GM12873 (cell line): Measurements from ENCODE around the gene NOL9.

Source experiments
- TF ChIP-seq, protein P1 (sequence below): IDR thresholded peaks from 2 replicates; pipeline ENCODE4 v1.5.1; 2012; ENCODE audit warnings: low read depth, mild to moderate bottlenecking, moderate library complexity, low read length, control low read depth; ENCODE audit not compliant: insufficient read depth; ENCODE audit errors: missing control alignments

Gene NOL9

DNA sequence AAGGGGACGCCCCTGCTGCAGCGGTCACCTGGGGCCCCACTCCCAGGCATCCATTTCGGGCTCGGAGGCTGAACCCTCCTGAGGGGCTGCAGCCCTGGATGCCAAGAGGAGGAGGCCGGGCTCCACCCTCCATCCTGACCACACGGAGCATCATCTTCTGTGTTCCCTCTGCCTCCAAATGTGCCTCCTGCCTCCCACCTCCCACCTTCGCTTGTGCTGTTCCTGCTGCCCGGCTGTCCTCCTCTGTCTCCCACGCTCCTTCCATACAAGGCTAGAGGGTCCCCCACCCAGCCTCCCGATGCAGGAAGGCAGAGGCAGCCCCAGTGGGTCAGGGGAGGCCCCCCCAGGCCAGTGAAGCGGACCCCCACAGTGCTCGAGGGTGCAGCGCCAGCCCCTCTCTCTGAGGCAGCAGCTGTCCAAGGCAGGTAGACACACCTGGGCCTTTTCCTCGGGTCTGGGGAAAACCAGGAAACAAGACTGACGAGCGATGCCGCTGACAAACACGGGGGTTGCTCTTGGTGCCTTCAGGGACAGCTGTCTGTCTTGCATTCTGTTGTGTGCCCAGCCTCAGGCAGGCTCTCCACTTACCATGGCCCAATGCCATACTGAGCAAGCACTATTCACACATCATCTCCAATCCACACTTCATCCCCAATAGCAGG, 46.0 kb downstream of the NOL9 start:
- TF ChIP-seq, protein P1, sequence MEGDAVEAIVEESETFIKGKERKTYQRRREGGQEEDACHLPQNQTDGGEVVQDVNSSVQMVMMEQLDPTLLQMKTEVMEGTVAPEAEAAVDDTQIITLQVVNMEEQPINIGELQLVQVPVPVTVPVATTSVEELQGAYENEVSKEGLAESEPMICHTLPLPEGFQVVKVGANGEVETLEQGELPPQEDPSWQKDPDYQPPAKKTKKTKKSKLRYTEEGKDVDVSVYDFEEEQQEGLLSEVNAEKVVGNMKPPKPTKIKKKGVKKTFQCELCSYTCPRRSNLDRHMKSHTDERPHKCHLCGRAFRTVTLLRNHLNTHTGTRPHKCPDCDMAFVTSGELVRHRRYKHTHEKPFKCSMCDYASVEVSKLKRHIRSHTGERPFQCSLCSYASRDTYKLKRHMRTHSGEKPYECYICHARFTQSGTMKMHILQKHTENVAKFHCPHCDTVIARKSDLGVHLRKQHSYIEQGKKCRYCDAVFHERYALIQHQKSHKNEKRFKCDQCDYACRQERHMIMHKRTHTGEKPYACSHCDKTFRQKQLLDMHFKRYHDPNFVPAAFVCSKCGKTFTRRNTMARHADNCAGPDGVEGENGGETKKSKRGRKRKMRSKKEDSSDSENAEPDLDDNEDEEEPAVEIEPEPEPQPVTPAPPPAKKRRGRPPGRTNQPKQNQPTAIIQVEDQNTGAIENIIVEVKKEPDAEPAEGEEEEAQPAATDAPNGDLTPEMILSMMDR: no peak

DNA sequence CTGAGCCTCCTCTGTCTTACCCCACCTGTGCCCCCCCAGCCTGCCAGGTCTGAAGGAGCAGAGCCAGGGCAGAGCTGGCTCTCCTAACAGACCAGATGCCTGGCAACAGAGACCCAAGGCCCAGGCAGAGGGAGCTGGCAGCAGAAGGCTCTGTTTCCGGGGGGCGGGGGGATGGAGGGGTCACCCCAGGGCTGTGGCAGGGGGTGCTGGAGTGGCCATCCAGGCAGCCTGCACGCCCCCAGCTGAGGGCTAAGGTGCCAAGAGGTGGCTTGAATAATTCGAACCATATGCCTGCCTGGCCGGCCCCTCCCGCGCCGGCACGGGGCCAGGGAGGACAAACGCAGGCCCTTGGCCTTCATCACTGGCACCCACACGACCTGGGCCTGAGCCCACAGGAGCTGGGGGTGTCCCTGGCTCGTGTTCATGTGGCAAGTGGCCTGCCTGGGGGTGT, 46.8 kb downstream of the NOL9 start:
- TF ChIP-seq, protein P1: no peak

DNA sequence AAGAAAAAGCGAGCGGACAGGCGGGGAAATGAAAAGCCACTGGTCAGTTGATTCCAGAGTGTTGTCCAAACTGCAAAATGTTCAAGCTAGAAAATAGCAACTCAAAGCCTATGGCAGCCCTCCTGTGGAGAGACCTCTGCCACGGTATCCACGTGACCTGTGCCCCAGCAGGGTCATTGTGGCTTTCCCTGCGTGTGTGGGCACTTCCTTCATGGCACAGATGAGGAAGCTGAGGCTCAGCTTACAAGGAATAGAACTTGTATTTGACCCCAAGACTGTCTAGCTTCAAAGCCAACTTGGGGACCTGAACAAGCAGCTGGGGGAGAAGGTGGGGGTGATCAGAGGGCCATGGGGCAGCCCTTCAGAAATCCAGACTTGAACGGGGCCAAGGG, 47.3 kb downstream of the NOL9 start:
- TF ChIP-seq, protein P1: no peak

DNA sequence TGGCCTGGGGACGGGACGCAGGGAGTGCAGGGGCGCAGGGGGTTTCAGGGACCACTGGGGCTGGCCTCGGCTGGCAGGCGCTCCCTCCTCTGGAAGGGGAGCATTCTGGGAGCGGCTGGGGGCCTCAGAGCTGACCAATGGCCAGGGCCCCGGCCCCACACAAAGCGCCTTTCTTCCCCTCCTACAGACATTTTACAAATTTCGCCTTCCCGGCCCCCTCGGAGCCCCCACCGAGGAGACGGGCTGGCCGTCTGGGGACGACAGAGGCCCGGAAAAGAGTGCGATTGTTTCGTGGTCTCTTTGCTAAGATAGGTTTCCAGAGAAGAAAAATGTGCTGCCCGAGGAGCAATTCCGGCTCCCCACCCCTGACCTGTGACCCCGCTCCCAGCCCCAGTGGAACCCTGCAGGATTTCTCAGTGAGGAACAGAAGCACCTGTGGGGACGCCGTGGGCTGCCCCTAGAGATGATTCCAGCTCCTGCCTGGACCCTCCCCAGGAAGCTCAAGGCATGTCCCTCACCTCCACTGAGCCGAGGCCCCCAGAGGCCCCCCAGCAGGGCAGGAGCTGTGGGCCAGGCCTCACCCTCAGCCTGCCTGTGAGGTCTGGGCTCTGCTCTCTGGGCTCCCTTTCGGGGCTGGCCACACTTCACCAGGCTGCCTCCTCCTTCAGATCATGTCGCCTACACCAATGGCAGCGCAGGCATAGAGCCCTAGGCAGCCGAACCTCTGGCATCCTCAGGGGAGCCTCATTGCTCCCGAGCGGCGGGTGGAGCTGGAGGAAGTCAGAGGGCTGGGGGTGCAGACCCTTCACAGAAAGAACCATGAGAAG, 47.9 kb downstream of the NOL9 start:
- TF ChIP-seq, protein P1: no peak

DNA sequence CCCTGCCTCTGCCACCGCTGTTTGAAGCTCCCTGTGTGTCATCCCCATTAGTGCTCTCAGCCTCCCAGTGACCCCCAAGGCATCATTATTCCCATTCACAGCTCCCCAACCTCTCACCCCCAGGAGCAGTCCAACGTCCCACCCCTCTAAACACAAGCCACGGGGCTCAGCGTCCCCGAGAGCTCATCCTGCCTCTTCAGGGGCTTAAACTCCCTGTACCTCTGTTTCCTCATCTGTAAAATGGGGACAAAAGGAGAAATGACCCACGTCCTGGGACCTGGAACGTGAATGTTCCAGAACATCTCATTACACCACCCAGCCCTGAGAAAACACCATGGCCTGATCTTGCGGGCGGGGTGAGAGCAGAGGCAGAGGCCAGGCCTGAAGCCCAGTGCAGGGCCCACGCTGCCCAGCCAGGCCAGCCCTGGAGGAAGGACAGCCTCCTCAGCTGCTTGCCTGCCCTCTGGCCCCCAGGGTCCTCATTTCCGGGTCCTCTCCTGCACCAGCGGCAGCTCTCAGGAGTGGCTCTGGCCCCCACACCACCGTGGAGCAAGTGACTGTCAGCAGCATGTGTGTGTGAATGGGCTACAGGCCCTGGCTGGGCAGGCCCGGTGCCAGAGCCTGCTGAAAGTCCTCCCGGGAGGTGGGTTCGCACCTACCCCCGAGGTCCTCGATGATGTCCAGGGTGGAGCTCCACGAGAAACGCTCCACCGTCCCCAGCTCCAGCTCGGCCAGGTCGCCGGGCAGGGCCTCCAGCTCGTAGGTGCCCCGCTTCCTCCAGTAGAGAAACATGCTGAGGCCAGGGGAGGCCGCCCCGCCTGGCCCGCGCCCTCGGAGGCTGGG, 48.7 kb downstream of the NOL9 start:
- TF ChIP-seq, protein P1: no peak

DNA sequence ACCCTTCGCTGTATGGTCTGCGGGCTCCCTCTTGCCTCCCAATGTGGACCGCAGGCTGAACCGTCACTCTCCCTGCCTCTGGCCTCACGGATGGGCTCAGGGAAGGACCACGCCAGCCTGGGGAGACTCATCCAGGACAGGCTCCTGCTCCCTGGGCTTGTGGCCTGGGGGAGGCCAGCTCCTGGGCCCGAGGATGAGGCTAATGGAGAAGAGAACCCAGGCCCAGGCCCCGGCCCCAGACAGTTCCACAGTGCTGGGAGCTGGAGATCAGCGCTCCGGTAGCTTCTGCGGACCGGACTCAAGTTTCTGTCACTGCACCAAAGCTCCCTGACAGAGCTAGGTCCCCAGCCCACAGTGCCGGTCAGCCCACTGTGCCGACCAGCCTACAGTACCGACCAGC, 49.4 kb downstream of the NOL9 start:
- TF ChIP-seq, protein P1: no peak
